ENCODE data around the gene RLBP1.

The RLBP1 gene

DNA sequence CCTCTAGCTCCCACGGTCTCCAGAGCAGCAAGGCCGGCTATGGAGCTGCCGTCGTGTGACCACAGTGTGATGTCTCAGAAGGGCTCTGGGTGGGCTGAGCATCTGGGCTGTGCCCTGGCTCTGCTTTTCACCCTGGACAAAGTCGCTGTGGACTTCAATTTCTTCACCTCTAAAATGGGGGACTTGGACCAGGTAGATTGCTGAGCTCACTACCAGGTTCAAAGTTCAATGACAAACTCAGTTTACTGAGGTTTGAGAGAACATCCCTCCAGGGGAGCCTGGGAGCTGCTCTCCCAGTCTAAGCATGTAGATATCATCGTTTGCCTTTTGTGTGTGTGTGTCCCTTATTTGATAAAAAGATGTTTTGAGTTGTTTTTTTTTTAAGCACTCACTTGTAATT lies 25.1 kb downstream of the RLBP1 start:
- no peaks in the 10 kb centered on the region for H3K79me2 ChIP-seq (ENCODE audit: insufficient read depth, low read length)
- H2AFZ ChIP-seq (ENCODE audit: low read depth, low read length), result no peak overlapping the region
- H4K20me1 ChIP-seq (ENCODE audit: insufficient read depth, low read length), result no peaks in the 10 kb centered on the region
- DNase-seq (no peak), ATAC-seq (ENCODE audit: insufficient read depth, low read depth) (no peak)
- no peak overlapping the region for H3K27ac ChIP-seq (ENCODE audit: low read length)
- no peak for TF ChIP-seq EZH2 (IDR thresholded peaks at IDR 0.05; ENCODE audit: borderline replicate concordance, low read depth, low read length, severe bottlenecking)
- TF ChIP-seq, protein P1, sequence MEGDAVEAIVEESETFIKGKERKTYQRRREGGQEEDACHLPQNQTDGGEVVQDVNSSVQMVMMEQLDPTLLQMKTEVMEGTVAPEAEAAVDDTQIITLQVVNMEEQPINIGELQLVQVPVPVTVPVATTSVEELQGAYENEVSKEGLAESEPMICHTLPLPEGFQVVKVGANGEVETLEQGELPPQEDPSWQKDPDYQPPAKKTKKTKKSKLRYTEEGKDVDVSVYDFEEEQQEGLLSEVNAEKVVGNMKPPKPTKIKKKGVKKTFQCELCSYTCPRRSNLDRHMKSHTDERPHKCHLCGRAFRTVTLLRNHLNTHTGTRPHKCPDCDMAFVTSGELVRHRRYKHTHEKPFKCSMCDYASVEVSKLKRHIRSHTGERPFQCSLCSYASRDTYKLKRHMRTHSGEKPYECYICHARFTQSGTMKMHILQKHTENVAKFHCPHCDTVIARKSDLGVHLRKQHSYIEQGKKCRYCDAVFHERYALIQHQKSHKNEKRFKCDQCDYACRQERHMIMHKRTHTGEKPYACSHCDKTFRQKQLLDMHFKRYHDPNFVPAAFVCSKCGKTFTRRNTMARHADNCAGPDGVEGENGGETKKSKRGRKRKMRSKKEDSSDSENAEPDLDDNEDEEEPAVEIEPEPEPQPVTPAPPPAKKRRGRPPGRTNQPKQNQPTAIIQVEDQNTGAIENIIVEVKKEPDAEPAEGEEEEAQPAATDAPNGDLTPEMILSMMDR (IDR thresholded peaks at IDR 0.05; ENCODE audit: borderline replicate concordance, extremely low read depth, low read length, poor library complexity, severe bottlenecking), result no peak
- H3K9me3 ChIP-seq (ENCODE audit: insufficient read depth, low read length, severe bottlenecking), result no peaks in the 10 kb centered on the region
- H3K9ac ChIP-seq (ENCODE audit: low read depth, low read length), result no peak overlapping the region
- H3K4me2 ChIP-seq (ENCODE audit: insufficient read depth, low read length), result no peak overlapping the region
- H3K4me1 ChIP-seq (ENCODE audit: insufficient read depth, low read length), result no peaks in the 10 kb centered on the region
- no peaks in the 10 kb centered on the region for H3K27me3 ChIP-seq (ENCODE audit: insufficient read depth, low read length, poor library complexity)
- peaks cover 25% of the 10 kb centered on the region for H3K36me3 ChIP-seq (ENCODE audit: insufficient read depth, low read length)
- H3K4me3 ChIP-seq (ENCODE audit: low read depth in 1 of 2, low read length in 2 of 2), result no peak overlapping the region

DNA sequence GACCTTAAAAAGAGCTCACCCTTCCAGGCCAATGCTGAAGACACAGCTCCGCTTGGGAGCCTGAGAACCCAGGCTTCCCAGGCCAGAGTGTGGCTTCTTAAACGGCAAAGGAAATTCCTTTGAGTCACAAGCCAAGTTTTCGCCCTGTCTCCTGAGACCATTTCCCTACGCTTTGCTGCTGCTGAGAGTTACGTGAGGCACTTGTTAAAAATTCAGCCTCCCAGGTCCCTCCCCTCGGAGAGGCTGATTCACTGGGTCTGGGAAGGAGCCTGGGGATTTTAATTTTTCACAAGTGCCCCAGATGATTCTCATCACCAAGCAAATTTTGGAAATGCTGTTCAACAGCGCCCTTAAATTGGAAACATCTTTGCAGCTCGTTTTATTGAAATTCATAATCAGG lies 25.5 kb downstream of the RLBP1 start:
- Histone ChIP-seq H3K27ac (ENCODE audit: low read length) (no peak overlapping the region), H4K20me1 (ENCODE audit: insufficient read depth, low read length) (no peaks in the 10 kb centered on the region), H2AFZ (ENCODE audit: low read depth, low read length) (no peak overlapping the region), H3K9ac (ENCODE audit: low read depth, low read length) (no peak overlapping the region), H3K79me2 (ENCODE audit: insufficient read depth, low read length) (no peaks in the 10 kb centered on the region), H3K4me3 (ENCODE audit: low read depth in 1 of 2, low read length in 2 of 2) (no peak overlapping the region), H3K27me3 (ENCODE audit: insufficient read depth, low read length, poor library complexity) (no peaks in the 10 kb centered on the region), H3K9me3 (ENCODE audit: insufficient read depth, low read length, severe bottlenecking) (no peaks in the 10 kb centered on the region), H3K4me2 (ENCODE audit: insufficient read depth, low read length) (no peak overlapping the region), H3K36me3 (ENCODE audit: insufficient read depth, low read length) (peaks cover 29% of the 10 kb centered on the region), H3K4me1 (ENCODE audit: insufficient read depth, low read length) (no peaks in the 10 kb centered on the region)
- no peak for TF ChIP-seq EZH2 (IDR thresholded peaks at IDR 0.05; ENCODE audit: borderline replicate concordance, low read depth, low read length, severe bottlenecking)
- TF ChIP-seq, protein P1 (IDR thresholded peaks at IDR 0.05; ENCODE audit: borderline replicate concordance, extremely low read depth, low read length, poor library complexity, severe bottlenecking), result no peak
- ATAC-seq (ENCODE audit: insufficient read depth, low read depth) (no peak), DNase-seq (no peak)

DNA sequence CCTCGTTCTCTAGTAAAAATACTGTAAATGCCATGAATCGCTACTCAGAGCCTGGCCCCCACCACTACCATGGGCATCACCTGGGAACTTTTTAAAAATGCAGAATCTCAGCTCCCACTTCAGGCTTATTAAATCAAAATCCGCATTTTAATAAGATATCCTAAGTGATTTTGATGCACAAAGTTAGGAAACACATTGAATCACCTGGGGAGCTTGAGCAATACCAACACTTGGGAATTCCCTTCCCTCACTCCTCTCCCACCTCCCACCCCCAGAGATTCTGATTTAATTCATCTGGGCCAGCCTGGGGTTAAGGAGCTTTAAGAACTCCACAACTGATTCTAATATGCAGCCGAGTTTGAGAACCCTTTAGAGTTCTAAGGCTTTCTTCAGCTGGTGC lies 26.8 kb downstream of the RLBP1 start:
- no peak for TF ChIP-seq EZH2 (IDR thresholded peaks at IDR 0.05; ENCODE audit: borderline replicate concordance, low read depth, low read length, severe bottlenecking)
- ATAC-seq (ENCODE audit: insufficient read depth, low read depth), result no peak
- no peak overlapping the region for H3K27ac ChIP-seq (ENCODE audit: low read length)

DNA sequence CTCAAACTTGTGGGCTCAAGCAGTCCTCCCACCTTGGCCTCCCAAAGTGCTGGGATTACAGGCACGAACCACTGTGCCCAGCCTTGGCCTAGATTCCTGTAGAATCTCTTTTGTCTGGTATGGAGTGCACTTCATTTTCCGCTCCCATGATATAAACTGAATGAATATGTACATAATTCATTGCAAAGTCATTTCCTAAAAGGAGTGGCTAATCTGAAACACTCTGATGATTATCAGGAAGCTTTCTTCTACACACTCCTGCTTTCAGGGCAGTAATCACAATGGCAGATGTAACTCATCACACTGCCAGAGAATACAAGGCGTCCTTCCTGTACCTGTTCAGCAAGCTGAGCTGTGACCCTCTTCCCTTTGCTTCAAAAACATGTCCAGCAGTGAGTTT lies 28.6 kb downstream of the RLBP1 start:
- TF ChIP-seq, protein P1 (IDR thresholded peaks at IDR 0.05; ENCODE audit: borderline replicate concordance, extremely low read depth, low read length, poor library complexity, severe bottlenecking), result no peak
- TF ChIP-seq EZH2 (IDR thresholded peaks at IDR 0.05; ENCODE audit: borderline replicate concordance, low read depth, low read length, severe bottlenecking), result no peak
- H3K9ac ChIP-seq (ENCODE audit: low read depth, low read length), result no peak overlapping the region
- H3K27me3 ChIP-seq (ENCODE audit: insufficient read depth, low read length, poor library complexity), result no peaks in the 10 kb centered on the region
- H3K4me3 ChIP-seq (ENCODE audit: low read depth in 1 of 2, low read length in 2 of 2), result no peak overlapping the region
- peaks cover 48% of the 10 kb centered on the region for H3K36me3 ChIP-seq (ENCODE audit: insufficient read depth, low read length)
- DNase-seq (no peak), ATAC-seq (ENCODE audit: insufficient read depth, low read depth) (no peak)
- no peaks in the 10 kb centered on the region for H3K4me1 ChIP-seq (ENCODE audit: insufficient read depth, low read length)
- H3K9me3 ChIP-seq (ENCODE audit: insufficient read depth, low read length, severe bottlenecking), result no peaks in the 10 kb centered on the region
- no peak overlapping the region for H2AFZ ChIP-seq (ENCODE audit: low read depth, low read length)
- H3K27ac ChIP-seq (ENCODE audit: low read length), result no peak overlapping the region
- H4K20me1 ChIP-seq (ENCODE audit: insufficient read depth, low read length), result no peaks in the 10 kb centered on the region
- H3K4me2 ChIP-seq (ENCODE audit: insufficient read depth, low read length), result no peak overlapping the region
- H3K79me2 ChIP-seq (ENCODE audit: insufficient read depth, low read length), result no peaks in the 10 kb centered on the region

More for the DNA sequence above, 26.8 kb downstream of the RLBP1 start:
- H3K79me2 ChIP-seq (ENCODE audit: insufficient read depth, low read length), result no peaks in the 10 kb centered on the region
- peaks cover 39% of the 10 kb centered on the region for H3K36me3 ChIP-seq (ENCODE audit: insufficient read depth, low read length)
- H2AFZ ChIP-seq (ENCODE audit: low read depth, low read length), result no peak overlapping the region
- no peak overlapping the region for H3K4me3 ChIP-seq (ENCODE audit: low read depth in 1 of 2, low read length in 2 of 2)
- no peaks in the 10 kb centered on the region for H4K20me1 ChIP-seq (ENCODE audit: insufficient read depth, low read length)
- no peaks in the 10 kb centered on the region for H3K27me3 ChIP-seq (ENCODE audit: insufficient read depth, low read length, poor library complexity)
- no peak overlapping the region for H3K9ac ChIP-seq (ENCODE audit: low read depth, low read length)
- no peaks in the 10 kb centered on the region for H3K4me1 ChIP-seq (ENCODE audit: insufficient read depth, low read length)
- no peak overlapping the region for H3K4me2 ChIP-seq (ENCODE audit: insufficient read depth, low read length)
- DNase-seq, result no peak
- no peaks in the 10 kb centered on the region for H3K9me3 ChIP-seq (ENCODE audit: insufficient read depth, low read length, severe bottlenecking)
